Lung (tissue), 12 donors: ENCODE results near the gene KRT80. TPM values are rescaled to one million over a fixed set of nuclear protein-coding genes. Genes with fewer than 3 reads are reported as not detected.

Experiments
- ATAC-seq: fragments of 200-7000 bp; cut with Tn5 transposase; one replicate; pipeline ENCODE4 v1.9.1; 2020; ENCODE audit warnings: moderate number of reproducible peaks; ENCODE audit not compliant: insufficient read depth, low FRiP score
- DNase-seq, 3 donors: peaks; one replicate each; pipeline ENCODE4 v3.0.0-alpha.2; 2013 to 2017
- H3K27ac ChIP-seq, 2 donors: one replicate each; pipeline ENCODE4 v1.5.1; 2013; ENCODE audit warnings: mild to moderate bottlenecking in 2 of 2, moderate library complexity in 2 of 2, control low read depth in 1 of 2, inconsistent platforms in 1 of 2, low read depth in 1 of 2, low read length in 1 of 2
- H3K27me3 ChIP-seq, 3 donors: one replicate each; pipeline ENCODE4 v1.5.1; 2013; ENCODE audit warnings: low read length in 2 of 3; ENCODE audit not compliant: control insufficient read depth in 3 of 3, insufficient read depth in 3 of 3
- H3K36me3 ChIP-seq, 4 donors: one replicate each; pipeline ENCODE4 v1.5.1; 2013; ENCODE audit warnings: low read length in 4 of 4, mild to moderate bottlenecking in 1 of 4, moderate library complexity in 1 of 4; ENCODE audit not compliant: control insufficient read depth in 4 of 4, insufficient read depth in 4 of 4
- H3K4me1 ChIP-seq, 5 donors: one replicate each; pipeline ENCODE4 v1.5.1; 2013; ENCODE audit warnings: low read length in 5 of 5, mild to moderate bottlenecking in 2 of 5, moderate library complexity in 1 of 5; ENCODE audit not compliant: control insufficient read depth in 5 of 5, insufficient read depth in 5 of 5
- H3K4me3 ChIP-seq: one replicate; pipeline ENCODE4 v1.5.1; 2013; ENCODE audit warnings: mild to moderate bottlenecking, control low read depth, moderate library complexity
- H3K9ac ChIP-seq, 2 donors: one replicate each; pipeline ENCODE4 v1.5.1; 2013; ENCODE audit warnings: low read length in 2 of 2, control low read depth in 1 of 2; ENCODE audit not compliant: insufficient read depth in 1 of 2
- H3K9me3 ChIP-seq, 4 donors: one replicate each; pipeline ENCODE4 v1.5.1; 2013; ENCODE audit warnings: low read length in 3 of 4, mild to moderate bottlenecking in 1 of 4, moderate library complexity in 1 of 4; ENCODE audit not compliant: control insufficient read depth in 4 of 4, insufficient read depth in 3 of 4
- WGBS, 2 donors: extraction: QIAGEN DNeasy Blood & Tissue Kit; methylation state at CpG; one replicate each; pipeline ENCODE4 v1.1.7; 2013; 5-methylcytosine and 5-hydroxymethylcytosine counted together
- polyA plus RNA-seq, 2 donors: library from polyadenylated mRNA; stranded (reverse); fragments of 200-250 nt; gene quantifications; one replicate each; pipeline ENCODE4 v1.2.1, GENCODE V29; 2013
- total RNA-seq, 2 donors: library from RNA; depleted of rRNA in 1 of 2; stranded (reverse); fragments of >200 nt in 1 of 2; gene quantifications; one replicate each; pipeline ENCODE4 v1.2.1, GENCODE V29; 2014 to 2021
- TF ChIP-seq, protein P1 (sequence below): IDR thresholded peaks from 2 replicates; pipeline ENCODE4 v1.5.1; 2012; ENCODE audit warnings: mild to moderate bottlenecking; ENCODE audit errors: control extremely low read depth, extremely low read depth
- donor health status: control.
- donor health status: control.
- donor health status: Bipolar disorder and iron deficiency.
- donor health status: healthy.
- donor health status: DM: yes; HTN: yes; CAD: no.

Gene KRT80
- total and polyA plus RNA-seq, 4 donors = 1.8 to 15.5 (median 8.6) TPM

DNA sequence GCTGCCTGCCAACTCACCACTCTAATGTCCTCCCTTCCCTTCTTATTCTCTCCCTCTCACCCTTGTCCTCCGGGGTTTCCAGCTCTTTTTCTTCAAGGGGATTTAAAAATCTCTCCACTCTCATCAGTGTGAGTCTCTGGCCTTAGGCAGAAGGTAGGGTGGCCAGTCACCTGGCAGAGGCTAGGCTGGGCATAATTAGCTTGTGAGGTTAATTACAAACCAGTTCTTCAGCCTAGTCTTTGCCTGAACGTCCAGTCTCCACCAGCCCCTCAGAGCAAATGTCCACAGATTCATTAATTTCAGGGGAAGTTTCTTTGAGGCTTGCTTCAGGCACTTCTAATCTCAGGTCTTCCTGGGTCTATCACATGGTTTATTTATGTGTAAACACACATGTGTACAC is 48.0 kb upstream of the KRT80 start:
- DNase-seq (no peak), ATAC-seq (no peak)
- H3K4me1 ChIP-seq = peaks cover 0 to 22% (median 0%) of the 10 kb centered on the region in 5 donors
- no peak overlapping the region for H3K27ac ChIP-seq
- H3K27me3 ChIP-seq = peaks cover 0 to 5% (median 2%) of the 10 kb centered on the region in 3 donors
- WGBS, 2 donors = 52 to 83% methylated on average over 2 of the region's 2 CpGs
- H3K9me3 ChIP-seq = no peaks in the 10 kb centered on the region
- no peak overlapping the region for H3K9ac ChIP-seq
- H3K36me3 ChIP-seq = peaks cover 0 to 2% (median 0%) of the 10 kb centered on the region in 4 donors
- no peak overlapping the region for H3K4me3 ChIP-seq
- TF ChIP-seq, protein P1, sequence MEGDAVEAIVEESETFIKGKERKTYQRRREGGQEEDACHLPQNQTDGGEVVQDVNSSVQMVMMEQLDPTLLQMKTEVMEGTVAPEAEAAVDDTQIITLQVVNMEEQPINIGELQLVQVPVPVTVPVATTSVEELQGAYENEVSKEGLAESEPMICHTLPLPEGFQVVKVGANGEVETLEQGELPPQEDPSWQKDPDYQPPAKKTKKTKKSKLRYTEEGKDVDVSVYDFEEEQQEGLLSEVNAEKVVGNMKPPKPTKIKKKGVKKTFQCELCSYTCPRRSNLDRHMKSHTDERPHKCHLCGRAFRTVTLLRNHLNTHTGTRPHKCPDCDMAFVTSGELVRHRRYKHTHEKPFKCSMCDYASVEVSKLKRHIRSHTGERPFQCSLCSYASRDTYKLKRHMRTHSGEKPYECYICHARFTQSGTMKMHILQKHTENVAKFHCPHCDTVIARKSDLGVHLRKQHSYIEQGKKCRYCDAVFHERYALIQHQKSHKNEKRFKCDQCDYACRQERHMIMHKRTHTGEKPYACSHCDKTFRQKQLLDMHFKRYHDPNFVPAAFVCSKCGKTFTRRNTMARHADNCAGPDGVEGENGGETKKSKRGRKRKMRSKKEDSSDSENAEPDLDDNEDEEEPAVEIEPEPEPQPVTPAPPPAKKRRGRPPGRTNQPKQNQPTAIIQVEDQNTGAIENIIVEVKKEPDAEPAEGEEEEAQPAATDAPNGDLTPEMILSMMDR = no peak

DNA sequence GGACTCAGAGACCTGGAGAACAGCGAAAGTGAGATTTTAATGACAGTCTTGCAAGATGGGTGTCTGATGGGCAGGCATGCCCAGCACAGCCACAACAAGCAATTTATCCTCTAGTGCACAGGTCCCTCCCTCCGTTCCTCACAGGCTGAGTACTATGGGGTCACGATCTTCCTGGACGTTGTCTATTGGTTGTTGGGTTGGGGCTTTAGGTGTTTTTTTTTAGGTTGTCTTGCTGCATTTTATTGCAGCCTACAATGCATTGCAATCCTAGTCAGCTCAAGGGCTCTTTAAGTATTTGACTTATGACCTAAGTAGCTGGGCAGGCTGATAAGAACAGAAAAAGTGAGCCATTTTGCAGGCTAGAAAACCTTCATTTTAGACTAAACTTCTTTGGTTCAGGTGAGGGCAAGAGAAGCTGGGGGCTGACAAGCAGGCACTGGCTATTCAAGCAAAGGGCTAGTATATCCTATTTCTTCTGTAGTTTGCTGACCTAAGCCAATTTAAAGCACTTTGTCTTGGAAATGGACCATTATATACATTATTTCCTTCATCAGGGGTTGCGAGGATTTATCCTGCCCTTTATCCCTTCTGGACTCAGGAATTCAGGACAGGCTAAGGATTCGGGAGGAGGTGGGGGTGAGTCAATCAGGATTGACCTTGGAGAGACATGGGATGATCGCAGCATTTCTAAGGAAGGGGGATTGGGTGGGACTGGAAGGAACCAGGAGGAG is 47.3 kb upstream of the KRT80 start:
- no peaks in the 10 kb centered on the region for H3K9me3 ChIP-seq
- DNase-seq (no peak), ATAC-seq (no peak)
- H3K36me3 ChIP-seq = peaks cover 0 to 2% (median 0%) of the 10 kb centered on the region in 4 donors
- H3K27ac ChIP-seq = peak overlapping the region in 1 of 2 donors; percentile 5
- 75 to 81% methylated on average over 7 of the region's 7 CpGs for WGBS, 2 donors
- peaks cover 0 to 12% (median 4%) of the 10 kb centered on the region in 3 donors for H3K27me3 ChIP-seq
- H3K4me1 ChIP-seq = peaks cover 0 to 26% (median 0%) of the 10 kb centered on the region in 5 donors
- TF ChIP-seq, protein P1 = no peak
- no peak overlapping the region for H3K4me3 ChIP-seq
- H3K9ac ChIP-seq = no peak overlapping the region

DNA sequence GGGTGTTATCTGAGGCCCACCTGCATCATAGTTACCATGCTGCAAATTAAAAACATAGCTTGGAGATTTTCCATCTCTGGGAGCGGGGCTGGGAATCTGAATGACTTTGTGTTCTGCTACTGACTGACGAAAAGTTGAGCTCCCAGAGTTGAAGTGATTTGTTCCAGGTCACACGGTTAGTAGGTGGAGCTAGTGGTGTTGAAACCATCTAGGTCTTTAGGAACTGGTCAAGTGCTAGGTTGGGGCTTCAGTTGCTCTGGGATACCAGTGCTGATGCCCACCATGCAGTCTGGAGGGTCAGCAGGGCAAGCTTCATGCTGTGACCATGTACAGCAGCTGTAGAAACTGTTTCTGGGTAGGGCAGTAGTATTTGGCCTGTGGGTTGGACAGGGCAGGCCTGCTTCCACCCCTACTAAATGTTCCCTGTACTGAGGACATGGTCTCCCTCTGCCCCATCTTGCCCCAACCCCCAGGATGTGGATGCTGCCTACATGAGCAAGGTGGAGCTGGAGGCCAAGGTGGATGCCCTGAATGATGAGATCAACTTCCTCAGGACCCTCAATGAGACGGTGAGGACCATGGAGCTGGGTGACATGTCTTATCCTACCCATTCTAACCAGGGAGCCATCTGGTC is 46.5 kb upstream of the KRT80 start:
- 75 to 77% methylated on average over 4 of the region's 4 CpGs for WGBS, 2 donors
- Histone ChIP-seq H3K9ac (no peak overlapping the region), H3K36me3 (peaks cover 0 to 2% (median 0%) of the 10 kb centered on the region in 4 donors), H3K9me3 (no peaks in the 10 kb centered on the region), H3K4me3 (no peak overlapping the region), H3K27me3 (peaks cover 0 to 15% (median 6%) of the 10 kb centered on the region in 3 donors), H3K27ac (peak overlapping the region in 1 of 2 donors; percentile 5), H3K4me1 (peaks cover 0 to 26% (median 0%) of the 10 kb centered on the region in 5 donors)
- TF ChIP-seq, protein P1 = no peak
- no peak for ATAC-seq
- no peak for DNase-seq
